SK-N-SH (cell line): ENCODE data around the gene IL17B. TPM values are rescaled to one million over a fixed set of nuclear protein-coding genes. Genes with fewer than 3 reads are reported as not detected.

Experiments used
- CTCF ChIP-seq: fragments of 200-600 bp; sonication (generic); IDR thresholded peaks from 2 replicates; pipeline ENCODE4 v1.6.1; 2017; ENCODE audit warnings: antibody characterized with exemption, mild to moderate bottlenecking, moderate library complexity
- RFX5 ChIP-seq: IDR thresholded peaks from 2 replicates; pipeline ENCODE4 v1.6.1; 2012; ENCODE audit warnings: mild to moderate bottlenecking, improper control_type of control experiment, low read length
- polyA plus RNA-seq, 3 experiments: library from polyadenylated mRNA; depleted of rRNA; stranded (reverse); fragments of >200 nt; gene quantifications; 2 replicates each; pipeline ENCODE4 v1.2.3, GENCODE V29; 2012

IL17B gene
- polyA plus RNA-seq, 1 of the 3 experiments (the other 2 are of a cell fraction) = 0.16 TPM

GRCh38 chr5:149324641-149325040, 54.5 kb downstream of the IL17B start (continued):
- no peak for TF ChIP-seq CTCF
- no peak for TF ChIP-seq RFX5

Other genes starting within 250 kb of the IL17B start
- gene ABLIM3, start 237.8 kb downstream of the IL17B start, polyA plus RNA-seq (2012; rRNA removed) = 5.2 and 5.9 TPM in 2 replicates
- 0.82 and 0.89 TPM in 2 replicates for gene AFAP1L1, start 107.4 kb downstream of the IL17B start, polyA plus RNA-seq (2012; rRNA removed)
- gene GRPEL2, start 33.8 kb downstream of the IL17B start, polyA plus RNA-seq (2012; rRNA removed) = 4.6 and 6.0 TPM in 2 replicates
- gene PCYOX1L, start 21.2 kb downstream of the IL17B start, polyA plus RNA-seq (2012; rRNA removed) = 17.4 and 17.5 TPM in 2 replicates
- gene CSNK1A1, start 172.1 kb upstream of the IL17B start, polyA plus RNA-seq (2012; rRNA removed) = 70.7 and 96.6 TPM in 2 replicates
- gene ARHGEF37, start 202.2 kb upstream of the IL17B start, polyA plus RNA-seq (2012; rRNA removed) = 0.94 and 1.3 TPM in 2 replicates